Ishikawa (cell line): ENCODE data around the gene ERBB4.

Experiments
- CEBPB ChIP-seq: IDR thresholded peaks from 2 replicates; pipeline ENCODE4 v1.6.1; 2012
- CREB1 ChIP-seq: IDR thresholded peaks from 2 replicates; pipeline ENCODE4 v1.6.1; 2012; ENCODE audit warnings: low read depth
- EGR1 ChIP-seq: IDR thresholded peaks from 2 replicates; pipeline ENCODE4 v1.6.1; 2012
- EP300 ChIP-seq: IDR thresholded peaks from 2 replicates; pipeline ENCODE4 v1.6.1; 2012; ENCODE audit warnings: borderline replicate concordance
- FOXM1 ChIP-seq: IDR thresholded peaks from 2 replicates; pipeline ENCODE4 v1.6.1; 2012; ENCODE audit warnings: low read depth, borderline replicate concordance
- NFIC ChIP-seq: IDR thresholded peaks from 2 replicates; pipeline ENCODE4 v1.6.1; 2012
- RAD21 ChIP-seq: IDR thresholded peaks from 2 replicates; pipeline ENCODE4 v1.6.1; 2012; ENCODE audit warnings: low read depth
- TAF1 ChIP-seq: IDR thresholded peaks from 2 replicates; pipeline ENCODE4 v1.6.1; 2012; ENCODE audit warnings: low read depth, mild to moderate bottlenecking
- TCF12 ChIP-seq: IDR thresholded peaks from 2 replicates; pipeline ENCODE4 v1.6.1; 2012; ENCODE audit warnings: low read depth
- TEAD4 ChIP-seq: IDR thresholded peaks from 2 replicates; pipeline ENCODE4 v1.6.1; 2012
- YY1 ChIP-seq: IDR thresholded peaks from 2 replicates; pipeline ENCODE4 v1.6.1; 2012; ENCODE audit warnings: low read depth
- ZBTB7A ChIP-seq: IDR thresholded peaks from 2 replicates; pipeline ENCODE4 v1.6.1; 2012; ENCODE audit warnings: low read depth
- TF ChIP-seq, protein P1 (sequence below): IDR thresholded peaks from 2 replicates; pipeline ENCODE4 v1.6.1; 2012; ENCODE audit warnings: low read depth, mild to moderate bottlenecking
- TF ChIP-seq, protein P2 (sequence below): IDR thresholded peaks from 2 replicates; pipeline ENCODE4 v1.6.1; 2012
- TF ChIP-seq, protein P3 (sequence below): IDR thresholded peaks from 2 replicates; pipeline ENCODE4 v1.6.1; 2012

Gene ERBB4

DNA sequence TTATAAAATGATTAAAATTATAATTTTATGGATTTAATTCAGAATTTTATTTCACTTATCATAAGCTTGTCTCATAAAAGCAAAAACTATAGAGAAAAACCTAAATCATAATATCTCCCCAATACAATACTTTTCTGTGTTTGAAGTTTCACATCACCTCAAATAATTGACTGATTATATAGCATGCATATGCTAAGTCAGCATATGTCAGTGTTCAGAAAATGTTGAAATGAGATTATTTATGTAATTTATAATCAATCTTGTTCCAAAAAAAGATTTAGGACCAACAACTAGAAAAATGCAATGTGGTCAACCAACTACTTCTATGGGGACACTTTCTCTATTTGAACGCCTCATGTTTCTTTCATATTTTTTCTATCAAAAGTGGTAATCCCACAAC lies 1079.6 kb downstream of the ERBB4 start:
- TF ChIP-seq NFIC (no peak), RAD21 (no peak), CREB1 (no peak), EP300 (no peak), CEBPB (no peak), TAF1 (no peak), TCF12 (no peak), ZBTB7A (no peak), TEAD4 (no peak), FOXM1 (no peak), YY1 (no peak), EGR1 (no peak)
- TF ChIP-seq, protein P1, sequence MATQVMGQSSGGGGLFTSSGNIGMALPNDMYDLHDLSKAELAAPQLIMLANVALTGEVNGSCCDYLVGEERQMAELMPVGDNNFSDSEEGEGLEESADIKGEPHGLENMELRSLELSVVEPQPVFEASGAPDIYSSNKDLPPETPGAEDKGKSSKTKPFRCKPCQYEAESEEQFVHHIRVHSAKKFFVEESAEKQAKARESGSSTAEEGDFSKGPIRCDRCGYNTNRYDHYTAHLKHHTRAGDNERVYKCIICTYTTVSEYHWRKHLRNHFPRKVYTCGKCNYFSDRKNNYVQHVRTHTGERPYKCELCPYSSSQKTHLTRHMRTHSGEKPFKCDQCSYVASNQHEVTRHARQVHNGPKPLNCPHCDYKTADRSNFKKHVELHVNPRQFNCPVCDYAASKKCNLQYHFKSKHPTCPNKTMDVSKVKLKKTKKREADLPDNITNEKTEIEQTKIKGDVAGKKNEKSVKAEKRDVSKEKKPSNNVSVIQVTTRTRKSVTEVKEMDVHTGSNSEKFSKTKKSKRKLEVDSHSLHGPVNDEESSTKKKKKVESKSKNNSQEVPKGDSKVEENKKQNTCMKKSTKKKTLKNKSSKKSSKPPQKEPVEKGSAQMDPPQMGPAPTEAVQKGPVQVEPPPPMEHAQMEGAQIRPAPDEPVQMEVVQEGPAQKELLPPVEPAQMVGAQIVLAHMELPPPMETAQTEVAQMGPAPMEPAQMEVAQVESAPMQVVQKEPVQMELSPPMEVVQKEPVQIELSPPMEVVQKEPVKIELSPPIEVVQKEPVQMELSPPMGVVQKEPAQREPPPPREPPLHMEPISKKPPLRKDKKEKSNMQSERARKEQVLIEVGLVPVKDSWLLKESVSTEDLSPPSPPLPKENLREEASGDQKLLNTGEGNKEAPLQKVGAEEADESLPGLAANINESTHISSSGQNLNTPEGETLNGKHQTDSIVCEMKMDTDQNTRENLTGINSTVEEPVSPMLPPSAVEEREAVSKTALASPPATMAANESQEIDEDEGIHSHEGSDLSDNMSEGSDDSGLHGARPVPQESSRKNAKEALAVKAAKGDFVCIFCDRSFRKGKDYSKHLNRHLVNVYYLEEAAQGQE, result no peak
- TF ChIP-seq, protein P2, sequence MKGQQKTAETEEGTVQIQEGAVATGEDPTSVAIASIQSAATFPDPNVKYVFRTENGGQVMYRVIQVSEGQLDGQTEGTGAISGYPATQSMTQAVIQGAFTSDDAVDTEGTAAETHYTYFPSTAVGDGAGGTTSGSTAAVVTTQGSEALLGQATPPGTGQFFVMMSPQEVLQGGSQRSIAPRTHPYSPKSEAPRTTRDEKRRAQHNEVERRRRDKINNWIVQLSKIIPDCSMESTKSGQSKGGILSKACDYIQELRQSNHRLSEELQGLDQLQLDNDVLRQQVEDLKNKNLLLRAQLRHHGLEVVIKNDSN, result no peak
- TF ChIP-seq, protein P3, sequence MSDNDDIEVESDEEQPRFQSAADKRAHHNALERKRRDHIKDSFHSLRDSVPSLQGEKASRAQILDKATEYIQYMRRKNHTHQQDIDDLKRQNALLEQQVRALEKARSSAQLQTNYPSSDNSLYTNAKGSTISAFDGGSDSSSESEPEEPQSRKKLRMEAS, result no peak

DNA sequence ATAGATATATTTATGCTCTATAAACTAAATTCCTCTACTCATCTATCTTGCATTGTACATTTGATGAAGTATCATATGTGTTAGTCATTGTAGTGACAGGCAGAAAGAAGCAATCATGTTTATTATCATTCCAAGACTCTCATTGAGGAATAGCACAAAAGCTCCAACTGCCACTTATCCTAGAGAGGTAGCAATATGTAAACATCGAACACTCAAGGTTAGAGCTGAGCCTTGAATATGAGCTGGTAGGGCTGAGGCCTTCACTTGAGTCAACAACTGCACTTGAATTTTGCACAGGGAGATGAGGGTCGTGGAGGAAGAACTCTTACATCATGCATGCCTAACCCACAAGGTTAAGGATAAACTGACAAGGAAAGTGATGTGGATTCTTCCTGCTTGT lies 1081.3 kb downstream of the ERBB4 start:
- TF ChIP-seq TCF12 (no peak), EP300 (no peak), CEBPB (no peak), CREB1 (no peak), ZBTB7A (no peak), FOXM1 (no peak), NFIC (no peak), RAD21 (no peak), TAF1 (no peak), EGR1 (no peak), YY1 (no peak), TEAD4 (no peak)
- TF ChIP-seq, protein P1, result no peak
- TF ChIP-seq, protein P2, result no peak
- TF ChIP-seq, protein P3, result no peak

DNA sequence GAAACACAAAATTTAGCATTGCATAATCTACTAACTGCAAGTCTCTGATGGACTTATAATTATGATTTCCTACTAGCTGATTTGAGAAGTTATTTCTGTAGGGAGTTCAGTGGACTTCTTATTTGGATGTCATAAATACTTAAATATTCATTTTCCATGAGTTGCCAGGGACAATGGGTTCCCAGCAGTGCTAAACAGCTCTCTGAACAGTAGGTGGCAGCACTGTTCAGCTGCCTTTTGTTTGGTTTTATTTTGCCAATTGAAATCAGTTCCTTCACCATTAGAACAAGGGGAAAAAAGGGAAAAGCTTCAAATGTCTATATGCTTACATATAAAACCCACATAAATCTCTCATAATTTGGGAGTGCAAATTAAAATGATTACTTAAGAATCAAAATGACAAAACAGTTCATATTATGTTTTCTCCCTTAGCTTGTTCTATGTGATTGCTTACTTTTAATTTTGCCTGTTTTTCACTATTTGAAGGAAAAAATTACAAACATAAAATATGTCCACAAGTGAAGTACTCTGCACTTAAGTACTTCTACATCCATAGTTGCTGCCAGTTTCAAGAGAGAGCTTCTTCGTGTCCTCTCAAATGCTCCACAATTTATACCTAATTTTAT lies 1083.3 kb downstream of the ERBB4 start:
- TF ChIP-seq, protein P1, result no peak
- no peak for TF ChIP-seq ZBTB7A
- TF ChIP-seq RAD21, result peak; percentile 65

DNA sequence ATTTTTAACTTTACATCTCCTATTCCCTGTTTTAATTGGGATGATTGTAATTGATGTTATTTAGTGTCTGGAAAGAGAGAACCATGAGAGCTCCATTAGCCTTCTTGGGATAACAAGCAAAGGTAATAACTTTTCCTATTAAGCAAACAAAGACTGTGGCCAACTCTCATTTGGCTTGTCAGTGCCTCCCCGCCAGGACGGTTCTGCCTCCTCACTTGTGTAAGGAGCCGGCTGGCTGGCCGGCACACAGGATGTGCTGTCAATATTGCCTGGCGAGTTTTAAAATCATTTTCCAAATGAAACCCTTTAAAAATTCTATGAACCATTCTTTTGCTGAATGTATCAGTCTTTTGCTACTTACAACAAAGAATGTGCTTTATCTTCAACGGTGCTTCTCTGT lies 1083.9 kb downstream of the ERBB4 start:
- TF ChIP-seq YY1 (no peak), FOXM1 (no peak), CREB1 (no peak)
- TF ChIP-seq, protein P2, result no peak

DNA sequence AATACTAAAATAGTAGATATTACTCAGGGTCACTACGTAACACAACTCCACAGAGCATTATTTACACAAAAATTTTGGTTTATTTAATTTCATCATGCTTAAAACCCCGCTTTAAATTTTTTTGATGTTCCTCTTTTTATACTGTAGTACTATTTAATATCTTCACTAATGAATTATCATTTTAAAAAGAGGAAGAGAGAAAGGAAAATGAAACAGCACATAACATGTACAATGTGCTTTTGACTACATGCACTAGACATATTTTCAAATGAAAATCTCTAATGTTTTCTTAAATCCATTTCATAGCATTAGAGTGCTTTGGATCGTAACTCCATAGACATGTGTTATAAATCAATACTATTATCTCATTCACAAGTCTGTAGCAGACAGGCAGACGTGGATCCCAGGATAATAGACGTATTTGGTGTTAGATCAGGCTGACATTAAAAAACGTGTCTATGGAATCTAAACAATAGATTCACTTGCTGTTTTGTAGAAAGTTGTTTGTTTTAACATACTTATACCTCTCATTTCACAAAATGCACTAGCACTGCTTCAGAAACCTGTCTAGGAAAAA lies 1085.2 kb downstream of the ERBB4 start:
- TF ChIP-seq CEBPB (no peak), YY1 (no peak), RAD21 (no peak), ZBTB7A (no peak), EP300 (no peak), TCF12 (no peak), EGR1 (no peak), NFIC (no peak), TAF1 (no peak), CREB1 (no peak)
- TF ChIP-seq, protein P2, result no peak
- TF ChIP-seq, protein P3, result no peak
